ENCODE results near the gene GPR139. TPM values are rescaled to one million over a fixed set of nuclear protein-coding genes. Genes with fewer than 3 reads are reported as not detected.

GPR139 gene
- total RNA-seq, 3 donors from 2014 or later, result not detected

DNA sequence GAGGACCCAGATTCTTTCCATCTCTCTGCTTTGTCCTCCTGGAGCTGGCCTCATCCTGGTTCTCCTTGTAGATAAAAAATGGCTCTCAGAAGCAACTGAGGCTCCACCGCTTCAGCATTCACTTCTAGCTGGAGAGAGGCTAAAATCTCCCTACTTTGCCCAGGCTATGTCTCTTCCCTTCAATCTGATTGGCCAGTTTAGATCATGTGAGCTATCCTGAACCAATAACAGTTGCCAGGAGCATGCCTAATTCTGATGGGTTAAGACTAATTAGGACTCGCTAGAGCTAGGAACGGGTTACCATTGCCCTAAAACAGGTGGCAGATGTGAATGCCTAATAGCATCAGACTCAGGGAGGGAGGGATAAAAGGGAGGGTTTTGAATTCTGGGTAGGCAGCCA is 89.6 kb downstream of the GPR139 start:
- DNase-seq, result no peak
- H3K36me3 ChIP-seq (ENCODE audit: low read depth), result no peaks in the 10 kb centered on the region
- TF ChIP-seq, protein P1, sequence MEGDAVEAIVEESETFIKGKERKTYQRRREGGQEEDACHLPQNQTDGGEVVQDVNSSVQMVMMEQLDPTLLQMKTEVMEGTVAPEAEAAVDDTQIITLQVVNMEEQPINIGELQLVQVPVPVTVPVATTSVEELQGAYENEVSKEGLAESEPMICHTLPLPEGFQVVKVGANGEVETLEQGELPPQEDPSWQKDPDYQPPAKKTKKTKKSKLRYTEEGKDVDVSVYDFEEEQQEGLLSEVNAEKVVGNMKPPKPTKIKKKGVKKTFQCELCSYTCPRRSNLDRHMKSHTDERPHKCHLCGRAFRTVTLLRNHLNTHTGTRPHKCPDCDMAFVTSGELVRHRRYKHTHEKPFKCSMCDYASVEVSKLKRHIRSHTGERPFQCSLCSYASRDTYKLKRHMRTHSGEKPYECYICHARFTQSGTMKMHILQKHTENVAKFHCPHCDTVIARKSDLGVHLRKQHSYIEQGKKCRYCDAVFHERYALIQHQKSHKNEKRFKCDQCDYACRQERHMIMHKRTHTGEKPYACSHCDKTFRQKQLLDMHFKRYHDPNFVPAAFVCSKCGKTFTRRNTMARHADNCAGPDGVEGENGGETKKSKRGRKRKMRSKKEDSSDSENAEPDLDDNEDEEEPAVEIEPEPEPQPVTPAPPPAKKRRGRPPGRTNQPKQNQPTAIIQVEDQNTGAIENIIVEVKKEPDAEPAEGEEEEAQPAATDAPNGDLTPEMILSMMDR (IDR thresholded peaks at IDR 0.05), result no peak
- intact Hi-C loops (cut with DNase I, micrococcal nuclease), result no loop called here
- no peaks in the 10 kb centered on the region for H3K9me3 ChIP-seq
- no peak for ATAC-seq
- H3K4me1 ChIP-seq (ENCODE audit: low read depth), result no peaks in the 10 kb centered on the region
- no peak overlapping the region for H3K4me3 ChIP-seq

Other genes starting within 250 kb of the GPR139 start
- 10 to 100 TPM in 1 of 3 donors, 1 to 10 TPM in 2; 2.8 to 14.6 (median 6.2) TPM for gene GPRC5B, start 189.0 kb downstream of the GPR139 start, total RNA-seq